Stimulated activated naive CD4-positive, alpha-beta T cell (primary cell): Measurements from ENCODE around the gene PCCB.
"Not testable (repeated sequence)": the region's sequence is repeated elsewhere in the genome, so short reads cannot be mapped to it uniquely, and the experiment has no call there.

ENCODE experiments used
- DNase-seq, 6 experiments: peaks; one replicate each; lab custom pipeline; 2025; lab: John Stamatoyannopoulos, UW

The PCCB gene

GRCh38 chr3:136327671-136328070, 77.5 kb downstream of the PCCB start:
- DNase-seq = no peak

GRCh38 chr3:136329593-136329992, 79.5 kb downstream of the PCCB start:
- no peak for DNase-seq

- no peak for DNase-seq
Observed at GRCh38 chr3:136330900-136331299, 80.8 kb downstream of the PCCB start.

GRCh38 chr3:136332302-136332701, 82.2 kb downstream of the PCCB start:
- no peak for DNase-seq

GRCh38 chr3:136332776-136333175, 82.6 kb downstream of the PCCB start:
- DNase-seq = no peak

GRCh38 chr3:136334209-136334608, 84.1 kb downstream of the PCCB start:
- DNase-seq = no peak

GRCh38 chr3:136334726-136335125, 84.6 kb downstream of the PCCB start:
- not testable (repeated sequence) for DNase-seq

- DNase-seq = no peak
Observed at GRCh38 chr3:136336329-136337100, 86.4 kb downstream of the PCCB start.

GRCh38 chr3:136343446-136343845, 93.3 kb downstream of the PCCB start:
- DNase-seq = no peak

GRCh38 chr3:136343873-136344555, 93.9 kb downstream of the PCCB start:
- DNase-seq = no peak

GRCh38 chr3:136346486-136346885, 96.3 kb downstream of the PCCB start:
- DNase-seq = no peak

- DNase-seq = no peak
Observed at GRCh38 chr3:136350132-136350531, 100.0 kb downstream of the PCCB start.

- no peak for DNase-seq
Observed at GRCh38 chr3:136350557-136350956, 100.4 kb downstream of the PCCB start.

GRCh38 chr3:136351351-136351750, 101.2 kb downstream of the PCCB start:
- DNase-seq = no peak

- no peak for DNase-seq
Observed at GRCh38 chr3:136351905-136352304, 101.8 kb downstream of the PCCB start.

- no peak for DNase-seq
Observed at GRCh38 chr3:136353461-136353860, 103.3 kb downstream of the PCCB start.

GRCh38 chr3:136366289-136366688, 116.1 kb downstream of the PCCB start:
- no peak for DNase-seq

GRCh38 chr3:136375800-136376199, 125.7 kb downstream of the PCCB start:
- not testable (repeated sequence) for DNase-seq

GRCh38 chr3:136377508-136377907, 127.4 kb downstream of the PCCB start:
- no peak for DNase-seq

GRCh38 chr3:136378011-136378410, 127.9 kb downstream of the PCCB start:
- DNase-seq = no peak
